K562 (cell line): ENCODE results near the gene CST2. TPM values are rescaled to one million over a fixed set of nuclear protein-coding genes. Genes with fewer than 3 reads are reported as not detected.

ENCODE experiments used
- ATAC-seq: fragments of 200-7000 bp; cut with Tn5 transposase; 3 replicates; pipeline ENCODE4 v1.9.1; 2020; ENCODE audit warnings: moderate library complexity
- BruUV-seq: library from RNA; stranded (reverse); fragments of 400-500 nt; replicated peaks from 2 replicates; lab custom pipeline; 2021; lab: Mats Ljungman, UMichigan
- CTCF ChIA-PET: fragments of 300-600 bp; formaldehyde crosslinking; extraction: SDS; loops from one replicate; lab custom pipeline; 2021; ENCODE audit warnings: low intra/inter-chr PET ratio; lab: Yijun Ruan, JAX
- POLR2A ChIA-PET: fragments of 300-600, 350-650 bp; sonication (Branson Sonifier 250); formaldehyde crosslinking; extraction: SDS; loops from one replicate; lab custom pipeline; 2021; ENCODE audit warnings: antibody characterized with exemption, inconsistent platforms; lab: Yijun Ruan, JAX
- DNase-seq, 4 experiments: peaks; one replicate each; pipeline versions ENCODE4 v3.0.0 to v3.0.0-alpha.2; 2011 to 2018; ENCODE audit warnings: low spot score in 3 of 4, mixed read lengths in 3 of 4; ENCODE audit errors: extremely low read depth in 1 of 4
- FAIRE-seq: peaks from 2 replicates; lab custom pipeline; 2011; peaks lifted over from hg19 to GRCh38; lab: Jason Lieb, UNC
- H2AFZ ChIP-seq: 2 replicates; pipeline ENCODE4 v1.6.0; 2011; ENCODE audit warnings: low read depth, low read length, control low read depth, inconsistent platforms
- H3K27ac ChIP-seq: fragments of 200-600 bp; 3 replicates; pipeline ENCODE4 v1.8.0; 2011; ENCODE audit warnings: low read depth, mild to moderate bottlenecking, control low read depth, inconsistent platforms, low read length, moderate library complexity, mixed read lengths; ENCODE audit errors: extremely low read depth
- H3K27me3 ChIP-seq, 2 experiments: fragments of 300-600 bp in 1 of 2; 2 replicates in 1 of 2; 3 replicates in 1 of 2; pipeline versions ENCODE4 v1.6.0 to v1.8.0; 2011; ENCODE audit warnings: inconsistent platforms in 2 of 2, low read length in 2 of 2, mild to moderate bottlenecking in 1 of 2, mixed read lengths in 1 of 2, moderate library complexity in 1 of 2; ENCODE audit not compliant: control insufficient read depth in 2 of 2, insufficient read depth in 2 of 2
- H3K36me3 ChIP-seq: fragments of 300-600 bp; 3 replicates; pipeline ENCODE4 v1.8.0; 2011; ENCODE audit warnings: mild to moderate bottlenecking, low read length, inconsistent platforms; ENCODE audit not compliant: control insufficient read depth, insufficient read depth
- H3K4me1 ChIP-seq, 2 experiments: fragments of 200-600 bp in 1 of 2; replicated peaks in 1 of 2; 2 replicates in 1 of 2; 3 replicates in 1 of 2; pipeline versions ENCODE4 v1.5.1 to v1.8.0; 2011; ENCODE audit warnings: inconsistent platforms in 2 of 2, low read length in 2 of 2, mild to moderate bottlenecking in 1 of 2, mixed read lengths in 1 of 2, moderate library complexity in 1 of 2; ENCODE audit not compliant: control insufficient read depth in 2 of 2, insufficient read depth in 2 of 2
- H3K4me2 ChIP-seq: 2 replicates; pipeline ENCODE4 v1.6.1; 2011; ENCODE audit warnings: low read length, control low read depth, inconsistent platforms, mixed read lengths; ENCODE audit not compliant: insufficient read depth
- H3K4me3 ChIP-seq: fragments of 200-600 bp; sonication (generic), shearing (Covaris generic); 2 replicates; pipeline ENCODE4 v1.5.1; 2016; ENCODE audit warnings: control low read depth, inconsistent platforms
- H3K79me2 ChIP-seq: fragments of 200-600 bp; 3 replicates; pipeline ENCODE4 v1.8.0; 2011; ENCODE audit warnings: low read length, inconsistent platforms; ENCODE audit not compliant: control insufficient read depth, insufficient read depth
- H3K9ac ChIP-seq, 2 experiments: 2 replicates each; pipeline versions ENCODE4 v1.6.0 to v1.6.1; 2011; ENCODE audit warnings: low read depth in 2 of 2, low read length in 2 of 2, control low read depth in 1 of 2, inconsistent platforms in 1 of 2, mild to moderate bottlenecking in 1 of 2, mixed read lengths in 1 of 2; ENCODE audit not compliant: insufficient read depth in 1 of 2
- H3K9me1 ChIP-seq: one replicate; pipeline ENCODE4 v1.6.0; 2011; ENCODE audit warnings: inconsistent platforms, mild to moderate bottlenecking, low read length, moderate library complexity; ENCODE audit not compliant: control insufficient read depth, insufficient read depth
- H3K9me3 ChIP-seq: replicated peaks from 2 replicates; pipeline ENCODE4 v1.5.1; 2011; ENCODE audit warnings: low read depth, low read length, inconsistent platforms; ENCODE audit not compliant: control insufficient read depth, insufficient read depth
- H4K20me1 ChIP-seq: replicated peaks from 2 replicates; pipeline ENCODE4 v1.6.1; 2011; ENCODE audit warnings: low read length, inconsistent platforms, mixed read lengths; ENCODE audit not compliant: control insufficient read depth, insufficient read depth
- CBX1 ChIP-seq: sonication (generic); IDR thresholded peaks from 2 replicates; pipeline ENCODE4 v1.6.1; 2016; ENCODE audit warnings: antibody characterized with exemption, low read depth, mild to moderate bottlenecking
- KAT8 ChIP-seq: fragments of 450-650 bp; IDR thresholded peaks from 2 replicates; pipeline ENCODE4 v1.6.1; 2016; ENCODE audit warnings: low read depth, mild to moderate bottlenecking
- TAF7 ChIP-seq: fragments of 450-650 bp; IDR thresholded peaks from 2 replicates; pipeline ENCODE4 v1.6.1; 2016; ENCODE audit warnings: missing genetic modification characterization, missing compliant biosample characterization
- TBL1XR1 ChIP-seq, 2 experiments: IDR thresholded peaks; 2 replicates each; pipeline ENCODE4 v1.6.1; 2012; ENCODE audit warnings: improper control_type of control experiment in 2 of 2, low read length in 2 of 2, mild to moderate bottlenecking in 1 of 2
- ZNF212 ChIP-seq: fragments of 450-650 bp; formaldehyde crosslinking; IDR thresholded peaks from 2 replicates; pipeline ENCODE4 v1.4.0; 2020; ENCODE audit warnings: mild to moderate bottlenecking
- ZNF316 ChIP-seq: fragments of 450-650 bp; IDR thresholded peaks from 2 replicates; pipeline ENCODE4 v1.6.1; 2016
- ZNF707 ChIP-seq: fragments of 250-450 bp; sonication (Bioruptor Pico); conservative IDR thresholded peaks from 2 replicates; pipeline ENCODE4 v1.8.0; 2022; ENCODE audit warnings: inconsistent platforms, mild to moderate bottlenecking, moderate library complexity
- WGBS: fragments of 100-300 bp; shearing (Covaris generic); methylation state at CpG from one replicate; pipeline ENCODE4 v1.1.6; 2016; ENCODE audit warnings: low coverage, mixed read lengths; ENCODE audit not compliant: insufficient coverage; ENCODE audit errors: missing lambda C conversion rate; 5-methylcytosine and 5-hydroxymethylcytosine counted together
- in situ Hi-C: fragments of 300-500 bp; cut with MboI; formaldehyde crosslinking; loops from 4 replicates; pipeline ENCODE4 v1.15.0; 2018; ENCODE audit warnings: inconsistent platforms, mixed read lengths
- intact Hi-C: fragments of 100-400 bp; cut with micrococcal nuclease; formaldehyde crosslinking; loops from 2 replicates; pipeline ENCODE4 v1.14.2; 2022
- polyA plus RNA-seq, 8 experiments: library from polyadenylated mRNA; depleted of rRNA in 4 of 8; stranded (reverse) in 5 of 8; unstranded in 3 of 8; fragments of >200 nt; fragmentation: Nextera tagmentation in 2 of 8; fragmentation: Illumina TruSeq in 1 of 8; extraction: Ambion mirVana in 2 of 8; extraction: Trizol in 1 of 8; gene quantifications; 2 replicates each; pipeline versions ENCODE4 v1.2.1 to v1.2.3, GENCODE V29; 2011 to 2014; ENCODE audit warnings: inconsistent platforms in 1 of 8, missing spikeins in 1 of 8
- total RNA-seq, 7 experiments: library from RNA; depleted of rRNA in 6 of 7; stranded (reverse); fragments of >200 nt in 6 of 7; fragmentation: Illumina TruSeq in 2 of 7; extraction: Trizol in 2 of 7; gene quantifications; 2 replicates each; pipeline versions ENCODE4 v1.2.1 to v1.2.3, GENCODE V29; 2011 to 2021; ENCODE audit warnings: low replicate concordance in 1 of 7

CST2 gene
- total and polyA plus RNA-seq, 9 of the 15 experiments (the other 6 are each of a cell fraction or from before 2014, with no cell fraction given): not detected

GRCh38 chr20:23874747-23875146 lies 48.2 kb upstream of the CST2 start:
- intact Hi-C loops (no loop called here), in situ Hi-C loops (no loop called here)
- ATAC-seq (no peak), DNase-seq (no peak), FAIRE-seq (no peak)
- H3K4me3 ChIP-seq: no peak overlapping the region
- CTCF ChIA-PET: no interaction called here
- POLR2A ChIA-PET: no interaction called here
- H3K9me1 ChIP-seq: no peaks in the 10 kb centered on the region
- no peak overlapping the region for H3K9ac ChIP-seq
- no TSS peak for BruUV-seq
- no peak overlapping the region for H3K4me2 ChIP-seq
- H3K36me3 ChIP-seq: no peaks in the 10 kb centered on the region
- no peak overlapping the region for H2AFZ ChIP-seq
- H4K20me1 ChIP-seq: no peaks in the 10 kb centered on the region
- TF ChIP-seq ZNF707 (CRISPR knock-in tag): no peak
- H3K4me1 ChIP-seq: no peaks in the 10 kb centered on the region
- no peaks in the 10 kb centered on the region for H3K79me2 ChIP-seq
- no peaks in the 10 kb centered on the region for H3K9me3 ChIP-seq
- no peaks in the 10 kb centered on the region for H3K27me3 ChIP-seq
- no peak overlapping the region for H3K27ac ChIP-seq
- WGBS: 0% methylated on average over 3 of the region's 5 CpGs

GRCh38 chr20:23873370-23874015 lies 47.0 kb upstream of the CST2 start:
- Histone ChIP-seq H4K20me1 (no peaks in the 10 kb centered on the region), H3K4me2 (no peak overlapping the region), H3K27ac (no peak overlapping the region), H3K27me3 (no peaks in the 10 kb centered on the region), H3K36me3 (no peaks in the 10 kb centered on the region), H3K79me2 (no peaks in the 10 kb centered on the region), H3K9me1 (no peaks in the 10 kb centered on the region), H3K9me3 (no peaks in the 10 kb centered on the region), H3K4me3 (no peak overlapping the region), H2AFZ (no peak overlapping the region), H3K9ac (no peak overlapping the region), H3K4me1 (no peaks in the 10 kb centered on the region)
- TF ChIP-seq CBX1 (no peak), TBL1XR1 (IDR thresholded peaks at IDR 0.05; ENCODE audit: low read length in 2 of 2) (no peak), TAF7 (tag) (no peak), ZNF212 (CRISPR knock-in tag) (no peak), KAT8 (no peak), ZNF316 (no peak)
- intact Hi-C loops: no loop called here
- no TSS peak for BruUV-seq
- CTCF ChIA-PET: no interaction called here
- POLR2A ChIA-PET: no interaction called here
- in situ Hi-C loops: no loop called here
- ATAC-seq (no peak), FAIRE-seq (no peak), DNase-seq (no peak)
- 0% methylated on average over 3 of the region's 3 CpGs for WGBS
